Measurements from ENCODE around the gene HS3ST5. TPM values are rescaled to one million over a fixed set of nuclear protein-coding genes. Genes with fewer than 3 reads are reported as not detected.

The HS3ST5 gene
- total RNA-seq, 2 experiments from 2014 or later: not detected

- Mint-ChIP-seq H3K27me3 (no peaks in the 10 kb centered on the region), H3K4me1 (no peaks in the 10 kb centered on the region), H3K4me3 (no peak overlapping the region), H3K27ac (no peak overlapping the region), H3K36me3 (no peaks in the 10 kb centered on the region), H3K9me3 (ENCODE audit: low read depth) (no peaks in the 10 kb centered on the region)
- no peak for ATAC-seq
- no peak for DNase-seq
- CTCF ChIA-PET: no interaction called here
These were observed 209.0 kb downstream of the HS3ST5 start for GRCh38 chr6:114133816-114134215.

- Mint-ChIP-seq H3K36me3 (no peaks in the 10 kb centered on the region), H3K27me3 (no peaks in the 10 kb centered on the region), H3K4me3 (no peak overlapping the region), H3K4me1 (no peaks in the 10 kb centered on the region), H3K27ac (no peak overlapping the region), H3K9me3 (ENCODE audit: low read depth) (no peaks in the 10 kb centered on the region)
- ATAC-seq (no peak), DNase-seq (no peak)
- CTCF ChIA-PET: no interaction called here
These were observed 210.9 kb downstream of the HS3ST5 start for GRCh38 chr6:114131945-114132344.

GRCh38 chr6:114125576-114125975 is 217.2 kb downstream of the HS3ST5 start:
- ATAC-seq (no peak), DNase-seq (no peak)
- no peaks in the 10 kb centered on the region for H3K9me3 Mint-ChIP-seq (ENCODE audit: low read depth)
- CTCF ChIA-PET: no interaction called here
- no peak overlapping the region for H3K4me3 Mint-ChIP-seq
- no peak overlapping the region for H3K27ac Mint-ChIP-seq
- no peaks in the 10 kb centered on the region for H3K36me3 Mint-ChIP-seq
- no peaks in the 10 kb centered on the region for H3K4me1 Mint-ChIP-seq
- peaks cover 2% of the 10 kb centered on the region for H3K27me3 Mint-ChIP-seq

DNA sequence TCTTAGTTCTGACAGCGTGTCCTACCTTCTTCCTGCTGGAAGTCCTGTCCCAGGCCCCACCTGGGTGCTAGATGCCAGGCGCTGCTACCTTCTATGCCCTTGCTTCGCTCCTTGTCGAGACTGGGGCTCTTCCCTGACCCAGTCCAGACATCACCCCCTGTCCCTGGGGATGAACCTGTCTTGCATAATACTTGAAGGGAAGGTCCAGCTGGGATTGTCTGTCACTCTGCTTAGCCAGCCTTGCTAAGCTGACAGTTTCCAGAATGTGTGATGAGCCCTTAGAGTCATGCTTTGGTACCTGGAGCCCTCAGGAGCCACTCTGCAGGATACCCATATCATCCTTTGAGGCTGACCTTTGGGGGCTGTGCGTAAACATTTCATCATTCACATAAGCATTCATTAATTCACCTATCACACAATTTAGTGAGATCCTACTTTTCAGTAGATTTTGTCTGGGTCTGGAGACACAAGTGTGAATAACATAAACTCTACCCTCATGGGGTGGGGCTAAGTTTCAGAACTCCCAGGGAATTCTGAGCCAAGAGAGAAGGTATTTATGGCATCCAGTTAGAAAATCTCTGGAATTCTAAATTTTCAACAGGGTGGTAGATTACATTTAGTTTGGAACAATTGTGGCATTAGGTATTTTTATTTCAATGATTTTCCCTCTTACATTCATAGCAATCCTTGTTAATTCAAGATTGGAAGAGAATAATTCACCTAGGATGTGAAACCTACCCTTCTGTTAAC is 220.7 kb downstream of the HS3ST5 start:
- peaks cover 2% of the 10 kb centered on the region for H3K27me3 Mint-ChIP-seq
- H3K4me3 Mint-ChIP-seq: no peak overlapping the region
- H3K4me1 Mint-ChIP-seq: no peaks in the 10 kb centered on the region
- no peak overlapping the region for H3K27ac Mint-ChIP-seq
- no peaks in the 10 kb centered on the region for H3K36me3 Mint-ChIP-seq
- CTCF ChIA-PET: no interaction called here
- H3K9me3 Mint-ChIP-seq (ENCODE audit: low read depth): no peaks in the 10 kb centered on the region
- ATAC-seq (no peak), DNase-seq (no peak)

DNA sequence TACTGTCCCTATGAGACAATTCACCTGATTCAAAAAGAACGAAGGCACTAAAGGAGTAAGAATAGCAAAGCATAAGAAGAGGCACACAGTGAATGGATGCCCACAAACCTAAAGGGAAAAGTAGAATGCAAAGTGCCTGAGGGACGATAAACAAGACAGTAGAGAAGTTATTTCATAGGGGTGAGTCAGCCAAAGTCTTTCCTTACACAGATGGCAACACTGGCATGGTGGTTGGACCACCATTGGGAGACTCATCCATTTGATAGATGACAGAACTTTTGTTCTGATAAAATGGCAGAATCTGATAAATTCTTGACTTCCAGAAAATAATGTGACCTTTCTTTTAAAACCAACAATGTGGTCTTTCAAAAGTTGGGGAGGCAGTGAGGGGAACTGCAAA is 223.8 kb downstream of the HS3ST5 start:
- Mint-ChIP-seq H3K4me3 (no peak overlapping the region), H3K4me1 (no peaks in the 10 kb centered on the region), H3K9me3 (ENCODE audit: low read depth) (no peaks in the 10 kb centered on the region), H3K27me3 (no peaks in the 10 kb centered on the region), H3K27ac (no peak overlapping the region), H3K36me3 (no peaks in the 10 kb centered on the region)
- ATAC-seq (no peak), DNase-seq (no peak)
- CTCF ChIA-PET: no interaction called here

DNA sequence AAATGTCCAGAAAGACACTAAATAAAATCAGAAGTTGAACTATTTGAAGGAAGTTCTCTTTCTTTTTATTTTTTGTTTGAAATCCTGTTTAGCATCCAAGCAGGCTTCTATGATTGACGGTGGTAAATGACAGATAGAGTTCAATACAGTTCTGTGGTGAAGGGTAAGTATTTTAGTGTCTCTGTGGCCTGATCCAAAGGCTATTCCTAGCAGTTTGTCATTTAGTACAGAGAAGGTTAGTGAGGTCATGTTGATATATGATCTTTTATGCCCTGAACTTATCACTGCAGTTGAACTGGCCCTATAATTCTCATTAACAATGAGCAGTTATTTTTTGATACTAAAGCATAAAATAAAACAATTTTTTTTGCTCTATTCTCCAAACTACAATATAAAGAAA is 227.2 kb downstream of the HS3ST5 start:
- Mint-ChIP-seq H3K27ac (no peak overlapping the region), H3K9me3 (ENCODE audit: low read depth) (no peaks in the 10 kb centered on the region), H3K4me1 (no peaks in the 10 kb centered on the region), H3K4me3 (no peak overlapping the region), H3K36me3 (no peaks in the 10 kb centered on the region), H3K27me3 (peaks cover 2% of the 10 kb centered on the region)
- no peak for DNase-seq
- no peak for ATAC-seq
- CTCF ChIA-PET: no interaction called here

- CTCF ChIA-PET: interaction anchor here (0.9 to 1.9 kb wide), 8 partner anchors 10 to 197 kb away, joined by 3 to 5 read pairs (median 3); no protein-coding TSS in a partner anchor
- Mint-ChIP-seq H3K27me3 (peaks cover 12% of the 10 kb centered on the region), H3K4me1 (no peaks in the 10 kb centered on the region), H3K27ac (no peak overlapping the region), H3K36me3 (no peaks in the 10 kb centered on the region), H3K9me3 (ENCODE audit: low read depth) (no peaks in the 10 kb centered on the region), H3K4me3 (no peak overlapping the region)
- ATAC-seq (no peak), DNase-seq (peak; percentile 48)
These were observed 234.5 kb downstream of the HS3ST5 start for GRCh38 chr6:114108119-114109002.

DNA sequence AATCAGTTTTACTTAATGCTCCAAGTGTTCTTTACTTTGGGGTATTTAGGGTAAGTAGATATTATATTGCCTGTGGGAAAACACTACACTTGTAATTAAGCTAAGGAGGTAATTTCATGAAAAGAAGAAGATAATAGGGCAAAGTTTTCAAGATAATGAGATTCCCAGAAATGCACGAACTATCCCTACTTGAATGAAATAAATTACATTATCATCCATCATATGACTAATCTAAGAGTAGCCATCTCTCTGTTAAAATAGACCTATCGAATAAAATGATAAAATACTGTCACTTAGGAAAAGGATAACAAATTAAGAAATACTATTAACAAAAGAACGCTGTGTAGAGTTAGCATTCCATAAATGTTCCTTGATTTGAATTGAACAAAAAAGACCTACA is 236.8 kb downstream of the HS3ST5 start:
- ATAC-seq (no peak), DNase-seq (no peak)
- no peak overlapping the region for H3K4me3 Mint-ChIP-seq
- CTCF ChIA-PET: no interaction called here
- no peak overlapping the region for H3K27ac Mint-ChIP-seq
- H3K36me3 Mint-ChIP-seq: no peaks in the 10 kb centered on the region
- H3K4me1 Mint-ChIP-seq: no peaks in the 10 kb centered on the region
- H3K9me3 Mint-ChIP-seq (ENCODE audit: low read depth): no peaks in the 10 kb centered on the region
- H3K27me3 Mint-ChIP-seq: peaks cover 11% of the 10 kb centered on the region

- no peak overlapping the region for H3K4me3 Mint-ChIP-seq
- no peaks in the 10 kb centered on the region for H3K4me1 Mint-ChIP-seq
- ATAC-seq (no peak), DNase-seq (no peak)
- H3K27me3 Mint-ChIP-seq: peaks cover 14% of the 10 kb centered on the region
- H3K9me3 Mint-ChIP-seq (ENCODE audit: low read depth): no peaks in the 10 kb centered on the region
- CTCF ChIA-PET: no interaction called here
- H3K36me3 Mint-ChIP-seq: no peaks in the 10 kb centered on the region
- H3K27ac Mint-ChIP-seq: no peak overlapping the region
These were observed 241.6 kb downstream of the HS3ST5 start for GRCh38 chr6:114101255-114101654.

- DNase-seq: no peak
These were observed 242.4 kb downstream of the HS3ST5 start for GRCh38 chr6:114100215-114100994.

DNA sequence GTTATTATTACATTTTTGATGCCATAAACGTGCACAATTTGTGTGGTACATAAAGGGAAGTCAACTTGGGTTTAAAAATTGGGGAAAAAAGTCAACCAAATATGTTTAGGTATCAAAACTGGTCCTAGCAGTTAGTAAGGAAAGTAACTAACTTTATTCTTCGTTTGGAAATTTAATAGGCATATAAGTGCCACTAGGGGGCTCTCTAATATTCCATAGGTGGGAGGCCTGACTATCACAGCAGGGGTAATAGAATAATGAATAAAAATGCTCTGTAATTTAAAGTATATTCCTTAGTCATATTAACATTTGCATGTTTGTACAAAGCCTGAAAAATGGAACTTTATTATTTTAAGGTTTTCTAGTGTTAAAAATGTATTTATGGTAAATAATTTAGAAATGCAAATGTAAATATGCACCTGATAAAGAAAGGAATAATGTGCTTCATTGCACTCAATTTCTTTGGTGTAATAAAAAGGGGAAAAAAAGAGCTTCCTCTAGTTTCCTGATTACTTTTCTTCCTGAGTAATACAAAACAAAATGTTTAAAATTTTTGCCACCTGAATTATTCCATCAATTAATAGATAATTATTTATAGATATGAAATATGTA is 246.2 kb downstream of the HS3ST5 start:
- Mint-ChIP-seq H3K4me3 (no peak overlapping the region), H3K4me1 (no peaks in the 10 kb centered on the region), H3K27me3 (peaks cover 6% of the 10 kb centered on the region), H3K27ac (no peak overlapping the region), H3K9me3 (ENCODE audit: low read depth) (no peaks in the 10 kb centered on the region), H3K36me3 (no peaks in the 10 kb centered on the region)
- ATAC-seq (no peak), DNase-seq (no peak)
- CTCF ChIA-PET: no interaction called here

More at GRCh38 chr6:114100215-114100994, 242.4 kb downstream of the HS3ST5 start:
- no peak for ATAC-seq
- Mint-ChIP-seq H3K27ac (no peak overlapping the region), H3K9me3 (ENCODE audit: low read depth) (no peaks in the 10 kb centered on the region), H3K4me1 (no peaks in the 10 kb centered on the region), H3K4me3 (no peak overlapping the region), H3K36me3 (no peaks in the 10 kb centered on the region), H3K27me3 (peaks cover 8% of the 10 kb centered on the region)
- CTCF ChIA-PET: no interaction called here

GRCh38 chr6:114092943-114093342 is 249.9 kb downstream of the HS3ST5 start:
- ATAC-seq (no peak), DNase-seq (no peak)
- Mint-ChIP-seq H3K9me3 (ENCODE audit: low read depth) (no peaks in the 10 kb centered on the region), H3K4me1 (no peaks in the 10 kb centered on the region), H3K36me3 (no peaks in the 10 kb centered on the region), H3K4me3 (no peak overlapping the region), H3K27me3 (peaks cover 2% of the 10 kb centered on the region), H3K27ac (no peak overlapping the region)
- CTCF ChIA-PET: no interaction called here

- H3K4me3 Mint-ChIP-seq: no peak overlapping the region
- DNase-seq: no peak
- H3K4me1 Mint-ChIP-seq: no peaks in the 10 kb centered on the region
- CTCF ChIA-PET: no interaction called here
- H3K9me3 Mint-ChIP-seq (ENCODE audit: low read depth): no peaks in the 10 kb centered on the region
- peaks cover 10% of the 10 kb centered on the region for H3K27me3 Mint-ChIP-seq
- no peak overlapping the region for H3K27ac Mint-ChIP-seq
- no peak for ATAC-seq
- no peaks in the 10 kb centered on the region for H3K36me3 Mint-ChIP-seq
These were observed 252.2 kb downstream of the HS3ST5 start for GRCh38 chr6:114090626-114091025.
